Measurements from ENCODE around the gene LRP2.

The LRP2 gene

GRCh38 chr2:169290433-169290832 is 71.9 kb downstream of the LRP2 start:
- no peaks in the 10 kb centered on the region for H3K9me3 ChIP-seq
- H3K4me1 ChIP-seq, result no peaks in the 10 kb centered on the region
- H3K4me3 ChIP-seq, result no peak overlapping the region
- H3K36me3 ChIP-seq, result no peaks in the 10 kb centered on the region
- no peak overlapping the region for H3K27ac ChIP-seq
- DNase-seq, result no peak
- intact Hi-C loops (cut with DNase I; ENCODE audit: low total_unique reads), result no loop called here
- H3K27me3 ChIP-seq, result no peaks in the 10 kb centered on the region
- no peak for TF ChIP-seq CTCF (IDR thresholded peaks at IDR 0.05)

- no peaks in the 10 kb centered on the region for H3K36me3 ChIP-seq
- TF ChIP-seq CTCF (IDR thresholded peaks at IDR 0.05), result no peak
- H3K4me3 ChIP-seq, result no peak overlapping the region
- DNase-seq, result no peak
- intact Hi-C loops (cut with DNase I; ENCODE audit: low total_unique reads), result no loop called here
- H3K4me1 ChIP-seq, result no peaks in the 10 kb centered on the region
- no peaks in the 10 kb centered on the region for H3K9me3 ChIP-seq
- no peaks in the 10 kb centered on the region for H3K27me3 ChIP-seq
- no peak overlapping the region for H3K27ac ChIP-seq
Observed at GRCh38 chr2:169287666-169288065, 74.7 kb downstream of the LRP2 start.

- Histone ChIP-seq H3K27me3 (no peaks in the 10 kb centered on the region), H3K36me3 (no peaks in the 10 kb centered on the region), H3K9me3 (no peaks in the 10 kb centered on the region), H3K27ac (no peak overlapping the region), H3K4me3 (no peak overlapping the region), H3K4me1 (no peaks in the 10 kb centered on the region)
- intact Hi-C loops (cut with DNase I; ENCODE audit: low total_unique reads), result no loop called here
- no peak for TF ChIP-seq CTCF (IDR thresholded peaks at IDR 0.05)
- no peak for DNase-seq
Observed at GRCh38 chr2:169286624-169287231, 75.6 kb downstream of the LRP2 start.

- Histone ChIP-seq H3K36me3 (no peaks in the 10 kb centered on the region), H3K4me1 (no peaks in the 10 kb centered on the region), H3K9me3 (no peaks in the 10 kb centered on the region), H3K27ac (no peak overlapping the region), H3K27me3 (no peaks in the 10 kb centered on the region), H3K4me3 (no peak overlapping the region)
- no peak for TF ChIP-seq CTCF (IDR thresholded peaks at IDR 0.05)
- no peak for DNase-seq
- intact Hi-C loops (cut with DNase I; ENCODE audit: low total_unique reads), result no loop called here
Observed at GRCh38 chr2:169285531-169286235, 76.7 kb downstream of the LRP2 start.

GRCh38 chr2:169280502-169280901 is 81.8 kb downstream of the LRP2 start:
- Histone ChIP-seq H3K36me3 (no peaks in the 10 kb centered on the region), H3K27ac (no peak overlapping the region), H3K9me3 (no peaks in the 10 kb centered on the region), H3K27me3 (no peaks in the 10 kb centered on the region), H3K4me1 (no peaks in the 10 kb centered on the region), H3K4me3 (no peak overlapping the region)
- TF ChIP-seq CTCF (IDR thresholded peaks at IDR 0.05), result no peak
- no peak for DNase-seq
- intact Hi-C loops (cut with DNase I; ENCODE audit: low total_unique reads), result no loop called here
